Measurements from ENCODE around the gene CHRNA9. TPM values are rescaled to one million over a fixed set of nuclear protein-coding genes. Genes with fewer than 3 reads are reported as not detected.

CHRNA9 gene
- total RNA-seq, 1 donor = 0.36 TPM

DNA sequence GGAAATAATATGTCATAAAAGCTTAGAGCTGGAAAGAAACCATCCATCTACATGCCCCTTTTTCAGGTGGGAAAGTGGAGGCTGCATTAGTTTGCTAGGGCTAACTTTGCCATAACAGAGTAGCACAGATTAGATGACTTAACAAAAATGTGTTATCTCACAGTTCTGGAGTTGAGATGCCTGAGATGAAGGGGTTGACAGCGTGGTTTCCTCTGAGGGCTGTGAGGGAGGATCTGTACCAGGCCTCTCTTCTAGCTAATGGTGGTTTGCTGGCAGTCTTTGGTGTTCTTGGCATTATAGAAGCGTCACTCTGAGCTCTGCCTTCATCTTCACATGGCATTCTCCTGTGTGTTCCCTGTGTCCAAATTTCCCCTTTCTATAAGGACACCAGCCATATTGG, 2.4 kb downstream of the CHRNA9 start:
- TF ChIP-seq, protein P1, sequence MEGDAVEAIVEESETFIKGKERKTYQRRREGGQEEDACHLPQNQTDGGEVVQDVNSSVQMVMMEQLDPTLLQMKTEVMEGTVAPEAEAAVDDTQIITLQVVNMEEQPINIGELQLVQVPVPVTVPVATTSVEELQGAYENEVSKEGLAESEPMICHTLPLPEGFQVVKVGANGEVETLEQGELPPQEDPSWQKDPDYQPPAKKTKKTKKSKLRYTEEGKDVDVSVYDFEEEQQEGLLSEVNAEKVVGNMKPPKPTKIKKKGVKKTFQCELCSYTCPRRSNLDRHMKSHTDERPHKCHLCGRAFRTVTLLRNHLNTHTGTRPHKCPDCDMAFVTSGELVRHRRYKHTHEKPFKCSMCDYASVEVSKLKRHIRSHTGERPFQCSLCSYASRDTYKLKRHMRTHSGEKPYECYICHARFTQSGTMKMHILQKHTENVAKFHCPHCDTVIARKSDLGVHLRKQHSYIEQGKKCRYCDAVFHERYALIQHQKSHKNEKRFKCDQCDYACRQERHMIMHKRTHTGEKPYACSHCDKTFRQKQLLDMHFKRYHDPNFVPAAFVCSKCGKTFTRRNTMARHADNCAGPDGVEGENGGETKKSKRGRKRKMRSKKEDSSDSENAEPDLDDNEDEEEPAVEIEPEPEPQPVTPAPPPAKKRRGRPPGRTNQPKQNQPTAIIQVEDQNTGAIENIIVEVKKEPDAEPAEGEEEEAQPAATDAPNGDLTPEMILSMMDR (IDR thresholded peaks at IDR 0.05; ENCODE audit: extremely low read depth, low read depth, low read length) = no peak
- H3K4me2 ChIP-seq (ENCODE audit: insufficient read depth, low read length) = no peak overlapping the region
- DNase-seq (ENCODE audit: insufficient read length, low spot score, missing footprints) = no peak
- no peak overlapping the region for H3K27ac ChIP-seq (ENCODE audit: low read depth, low read length)
- H3K79me2 ChIP-seq (ENCODE audit: insufficient read depth, low read length) = no peaks in the 10 kb centered on the region
- no peak overlapping the region for H3K4me3 ChIP-seq (ENCODE audit: insufficient read depth, low read length)
- no peaks in the 10 kb centered on the region for H3K27me3 ChIP-seq (ENCODE audit: insufficient read depth, low read length)
- no peaks in the 10 kb centered on the region for H3K9me3 ChIP-seq (ENCODE audit: low read depth, low read length)
- H4K20me1 ChIP-seq (ENCODE audit: insufficient read depth, low read length) = no peaks in the 10 kb centered on the region
- no peaks in the 10 kb centered on the region for H3K36me3 ChIP-seq (ENCODE audit: insufficient read depth, low read length)
- no peak overlapping the region for H2AFZ ChIP-seq (ENCODE audit: low read length)
- peaks cover 25% of the 10 kb centered on the region for H3K4me1 ChIP-seq (ENCODE audit: insufficient read depth, low read length)

- H3K4me2 ChIP-seq (ENCODE audit: insufficient read depth, low read length) = no peak overlapping the region
- H3K9me3 ChIP-seq (ENCODE audit: low read depth, low read length) = no peaks in the 10 kb centered on the region
- no peak overlapping the region for H3K27ac ChIP-seq (ENCODE audit: low read depth, low read length)
- H4K20me1 ChIP-seq (ENCODE audit: insufficient read depth, low read length) = no peaks in the 10 kb centered on the region
- H3K36me3 ChIP-seq (ENCODE audit: insufficient read depth, low read length) = no peaks in the 10 kb centered on the region
- peaks cover 9% of the 10 kb centered on the region for H3K4me1 ChIP-seq (ENCODE audit: insufficient read depth, low read length)
- no peaks in the 10 kb centered on the region for H3K79me2 ChIP-seq (ENCODE audit: insufficient read depth, low read length)
- no peak overlapping the region for H3K4me3 ChIP-seq (ENCODE audit: insufficient read depth, low read length)
- TF ChIP-seq, protein P1 (IDR thresholded peaks at IDR 0.05; ENCODE audit: extremely low read depth, low read depth, low read length) = no peak
- H2AFZ ChIP-seq (ENCODE audit: low read length) = no peak overlapping the region
- peaks cover 3% of the 10 kb centered on the region for H3K27me3 ChIP-seq (ENCODE audit: insufficient read depth, low read length)
- DNase-seq (ENCODE audit: insufficient read length, low spot score, missing footprints) = peak; percentile 57
These were observed 4.9 kb downstream of the CHRNA9 start for GRCh38 chr4:40340030-40340429.

DNA sequence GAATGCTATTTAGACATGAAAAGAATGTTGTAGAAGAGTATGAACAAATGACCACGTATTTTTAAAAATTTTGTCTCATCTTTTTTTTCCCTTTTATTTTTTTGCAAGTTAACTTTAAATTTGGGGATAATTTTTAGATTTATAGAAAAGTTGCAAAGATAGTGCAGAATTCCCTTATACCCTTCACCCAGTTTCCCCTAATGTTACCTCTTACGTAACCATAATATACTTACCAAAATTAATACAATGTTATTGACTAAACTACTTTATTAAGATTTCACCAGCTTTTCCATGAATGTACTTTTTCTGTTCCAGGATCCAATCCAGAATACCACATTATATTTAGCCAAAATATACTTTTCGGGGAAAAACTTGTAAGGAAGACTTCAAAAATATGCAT, 12.3 kb downstream of the CHRNA9 start:
- Histone ChIP-seq H3K9me3 (ENCODE audit: low read depth, low read length) (no peaks in the 10 kb centered on the region), H4K20me1 (ENCODE audit: insufficient read depth, low read length) (no peaks in the 10 kb centered on the region), H3K4me2 (ENCODE audit: insufficient read depth, low read length) (no peak overlapping the region), H3K36me3 (ENCODE audit: insufficient read depth, low read length) (no peaks in the 10 kb centered on the region), H3K27ac (ENCODE audit: low read depth, low read length) (no peak overlapping the region), H3K79me2 (ENCODE audit: insufficient read depth, low read length) (no peaks in the 10 kb centered on the region), H3K27me3 (ENCODE audit: insufficient read depth, low read length) (peaks cover 3% of the 10 kb centered on the region), H3K4me1 (ENCODE audit: insufficient read depth, low read length) (peaks cover 10% of the 10 kb centered on the region), H2AFZ (ENCODE audit: low read length) (no peak overlapping the region), H3K4me3 (ENCODE audit: insufficient read depth, low read length) (no peak overlapping the region)
- TF ChIP-seq, protein P1 (IDR thresholded peaks at IDR 0.05; ENCODE audit: extremely low read depth, low read depth, low read length) = no peak
- no peak for DNase-seq (ENCODE audit: insufficient read length, low spot score, missing footprints)

GRCh38 chr4:40348000-40348399, 12.9 kb downstream of the CHRNA9 start:
- Histone ChIP-seq H3K9me3 (ENCODE audit: low read depth, low read length) (no peaks in the 10 kb centered on the region), H3K79me2 (ENCODE audit: insufficient read depth, low read length) (no peaks in the 10 kb centered on the region), H3K4me3 (ENCODE audit: insufficient read depth, low read length) (no peak overlapping the region), H4K20me1 (ENCODE audit: insufficient read depth, low read length) (no peaks in the 10 kb centered on the region), H3K27me3 (ENCODE audit: insufficient read depth, low read length) (no peaks in the 10 kb centered on the region), H3K4me2 (ENCODE audit: insufficient read depth, low read length) (no peak overlapping the region), H3K27ac (ENCODE audit: low read depth, low read length) (no peak overlapping the region), H3K36me3 (ENCODE audit: insufficient read depth, low read length) (no peaks in the 10 kb centered on the region), H2AFZ (ENCODE audit: low read length) (no peak overlapping the region), H3K4me1 (ENCODE audit: insufficient read depth, low read length) (peaks cover 10% of the 10 kb centered on the region)
- TF ChIP-seq, protein P1 (IDR thresholded peaks at IDR 0.05; ENCODE audit: extremely low read depth, low read depth, low read length) = no peak
- DNase-seq (ENCODE audit: insufficient read length, low spot score, missing footprints) = no peak

All from osteoblast (primary cell).